ENCODE measurements around the gene RNF217. TPM values are rescaled to one million over a fixed set of nuclear protein-coding genes. Genes with fewer than 3 reads are reported as not detected.

The RNF217 gene
- total and polyA plus RNA-seq, 2 of the 8 experiments (the other 6 are each of a cell fraction or from before 2014, with no cell fraction given) = 2.0 to 8.9 TPM

DNA sequence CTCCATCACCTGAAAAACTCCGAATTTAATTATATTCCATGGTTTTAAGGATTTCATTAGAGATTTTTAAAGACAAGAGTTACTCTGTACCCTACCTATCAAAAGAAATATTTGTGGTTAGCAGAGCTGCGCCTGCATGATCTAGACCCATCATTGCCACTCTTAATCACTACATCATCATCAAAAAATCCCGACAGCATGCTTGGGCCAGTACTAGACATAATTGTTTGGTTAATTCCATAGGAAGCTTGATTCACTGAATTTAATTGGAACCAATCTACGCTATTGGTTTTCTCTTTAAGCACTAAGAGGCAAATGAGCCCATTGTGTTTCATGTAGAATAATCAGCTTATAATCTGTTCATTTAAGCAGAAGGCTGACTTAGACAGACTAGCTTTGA is 33.4 kb upstream of the RNF217 start:
- Histone ChIP-seq H4K8ac (ENCODE audit: extremely low read depth, insufficient read depth, low read length) (no peak overlapping the region), H4K5ac (ENCODE audit: insufficient read length, low read depth, low read length) (no peak overlapping the region), H2BK20ac (ENCODE audit: low read length) (no peak overlapping the region), H2BK12ac (ENCODE audit: low read depth, low read length) (no peak overlapping the region), H3K4me1 (replicated peaks in 1 of 4; ENCODE audit: control insufficient read depth in 3 of 4, insufficient read depth in 4 of 4, low read length in 3 of 4) (no peaks in the 10 kb centered on the region), H3K4me2 (ENCODE audit: insufficient read depth in 1 of 2, low read depth in 2 of 2, low read length in 2 of 2) (no peak overlapping the region), H3K79me1 (ENCODE audit: low read depth, low read length) (no peaks in the 10 kb centered on the region), H3K14ac (ENCODE audit: insufficient read length) (no peak overlapping the region), H3K27ac (ENCODE audit: low read depth, low read length) (no peak overlapping the region), H2BK15ac (ENCODE audit: low read length) (no peak overlapping the region), H2BK5ac (ENCODE audit: low read depth, low read length) (no peak overlapping the region), H2BK120ac (replicated peaks; ENCODE audit: low read depth, low read length) (no peak overlapping the region), H3K56ac (replicated peaks; ENCODE audit: insufficient read length, low read depth, low read length) (no peak overlapping the region), H2AFZ (ENCODE audit: low read length) (no peak overlapping the region; the same call in 1 of the 2 replicates), H3K9ac (replicated peaks in 1 of 4; ENCODE audit: extremely low read depth in 1 of 4, low read depth in 3 of 4, low read length in 3 of 4) (no peak overlapping the region), H2AK5ac (ENCODE audit: low read depth, low read length) (no peak overlapping the region), H3K4ac (replicated peaks; ENCODE audit: insufficient read length, low read depth, low read length) (no peak overlapping the region), H3K23me2 (ENCODE audit: low read depth, low read length) (no peaks in the 10 kb centered on the region), H4K91ac (replicated peaks; ENCODE audit: insufficient read length, low read length) (no peak overlapping the region), H3K4me3 (ENCODE audit: extremely low read depth in 1 of 4, insufficient read depth in 2 of 4, low read depth in 3 of 4, low read length in 4 of 4) (no peak overlapping the region), H3K36me3 (ENCODE audit: control insufficient read depth in 2 of 4, insufficient read depth in 4 of 4, low read length in 3 of 4) (no peaks in the 10 kb centered on the region), H4K20me1 (replicated peaks in 1 of 2; ENCODE audit: control insufficient read depth in 1 of 2, insufficient read depth in 2 of 2, low read length in 2 of 2) (no peaks in the 10 kb centered on the region), H3K79me2 (ENCODE audit: control insufficient read depth in 1 of 2, insufficient read depth in 2 of 2, low read length in 2 of 2) (no peaks in the 10 kb centered on the region), H3K18ac (ENCODE audit: extremely low read depth, low read length) (no peak overlapping the region), H3K23ac (ENCODE audit: insufficient read length) (no peak overlapping the region), H3K27me3 (replicated peaks in 1 of 4; ENCODE audit: control insufficient read depth in 3 of 4, extremely low read depth in 1 of 4, insufficient read depth in 3 of 4, low read length in 3 of 4) (no peaks in the 10 kb centered on the region), H3K9me3 (ENCODE audit: insufficient read depth in 2 of 2, low read depth in 1 of 2, low read length in 1 of 2) (no peaks in the 10 kb centered on the region)
- WGBS, 2 experiments (ENCODE audit: extremely low coverage in 1 of 2, insufficient coverage in 1 of 2, insufficient read length in 1 of 2, insufficient replicate concordance in 2 of 2, low coverage in 1 of 2, low lambda C conversion rate in 2 of 2, missing lambda C conversion rate in 1 of 2) = 89% methylated on average over 4 of the region's 4 CpGs; no CpG with 5 or more reads in 1 of the 2 experiments
- no peak for FAIRE-seq
- DNase-seq (ENCODE audit: low read depth in 1 of 2, low spot score in 2 of 2) = no peak
- ChIA-PET CTCF (ENCODE audit: partially characterized antibody) (no interaction called here), POLR2A (ENCODE audit: partially characterized antibody) (interaction anchor here (1.0 kb wide), 1 partner anchor 11 kb away, joined by 3 read pairs; no protein-coding TSS in a partner anchor)
- TF ChIP-seq NRF1 (IDR thresholded peaks at IDR 0.05; ENCODE audit: low read depth, low read length) (no peak), TEAD4 (IDR thresholded peaks at IDR 0.05; ENCODE audit: low read depth, low read length) (no peak), EZH2 (IDR thresholded peaks at IDR 0.05; ENCODE audit: low read depth, low read length, severe bottlenecking) (no peak), TBP (IDR thresholded peaks at IDR 0.05; ENCODE audit: low read depth, low read length) (no peak), EGR1 (IDR thresholded peaks at IDR 0.05; ENCODE audit: borderline replicate concordance, low read depth, low read length) (no peak), BACH1 (IDR thresholded peaks at IDR 0.05; ENCODE audit: low read length) (no peak), SP4 (IDR thresholded peaks at IDR 0.05; ENCODE audit: low read length) (no peak), RFX5 (IDR thresholded peaks at IDR 0.05; ENCODE audit: borderline replicate concordance, low read depth, low read length) (no peak), HDAC2 (IDR thresholded peaks at IDR 0.05; ENCODE audit: borderline replicate concordance in 1 of 2, low read depth in 2 of 2, low read length in 2 of 2) (no peak), SIX5 (IDR thresholded peaks at IDR 0.05; ENCODE audit: low read depth, low read length) (no peak), CHD1 (IDR thresholded peaks at IDR 0.05; ENCODE audit: low read depth, low read length) (no peak)

Measured in H1 (cell line).